Body of pancreas (tissue), 4 donors: ENCODE data around the gene ATXN3. TPM values are rescaled to one million over a fixed set of nuclear protein-coding genes. Genes with fewer than 3 reads are reported as not detected.

ENCODE experiments used
- ATAC-seq: fragments of 150-250 bp; one replicate; pipeline ENCODE4 v1.9.1; 2016
- DNase-seq, 4 donors: peaks; one replicate each; pipeline ENCODE4 v3.0.0-alpha.2; 2019
- H3K27ac ChIP-seq, 4 donors: fragments of 200-600 bp; sonication (generic); 1 replicate in 3 of 4; 2 replicates in 1 of 4; pipeline versions ENCODE4 v1.5.1 to v1.6.1; 2016 to 2019; ENCODE audit warnings: mild to moderate bottlenecking in 1 of 4, mixed read lengths in 1 of 4, moderate library complexity in 1 of 4
- H3K27me3 ChIP-seq, 2 donors: fragments of 200-600 bp; sonication (generic); one replicate each; pipeline ENCODE4 v1.6.0; 2016; ENCODE audit warnings: mild to moderate bottlenecking in 1 of 2
- H3K36me3 ChIP-seq, 2 donors: fragments of 200-600 bp; sonication (generic); replicated peaks in 1 of 2; 2 replicates each; pipeline ENCODE4 v1.5.1; 2016; ENCODE audit warnings: low read depth in 2 of 2; ENCODE audit not compliant: insufficient read depth in 1 of 2
- H3K4me1 ChIP-seq: fragments of 200-600 bp; sonication (generic); one replicate; pipeline ENCODE4 v1.6.0; 2016
- H3K4me3 ChIP-seq, 2 donors: fragments of 200-600 bp; sonication (generic); 1 replicate in 1 of 2; 2 replicates in 1 of 2; pipeline ENCODE4 v1.5.1; 2016 to 2019
- H3K9me3 ChIP-seq, 3 donors: fragments of 200-600 bp; sonication (generic); 1 replicate in 2 of 3; 2 replicates in 1 of 3; pipeline ENCODE4 v1.5.1; 2016
- POLR2A ChIP-seq, 3 donors: fragments of 450-650 bp; IDR thresholded peaks; one replicate each; pipeline ENCODE4 v1.6.1; 2016; ENCODE audit warnings: antibody characterized with exemption in 3 of 3, mild to moderate bottlenecking in 2 of 3
- WGBS, 2 donors: methylation state at CpG; one replicate each; pipeline ENCODE4 v1.1.5; 2017; 5-methylcytosine and 5-hydroxymethylcytosine counted together
- intact Hi-C: fragments of 100-400 bp; cut with DNase I; formaldehyde crosslinking; loops from one replicate; pipeline ENCODE4 v1.15.1; 2023
- total RNA-seq, 2 donors: library from RNA; depleted of rRNA; stranded (reverse); fragments of >200 nt; gene quantifications; one replicate each; pipeline ENCODE4 v1.1.0, GENCODE V29; 2016
- TF ChIP-seq, protein P1 (sequence below), 7 experiments: fragments of 450-650 bp in 4 of 7; fragments of 200-600 bp in 3 of 7; sonication (generic) in 3 of 7; IDR thresholded peaks; one replicate each; pipeline ENCODE4 v1.5.1; 2016 to 2019; ENCODE audit warnings: antibody characterized with exemption in 7 of 7

ATXN3 gene
- total RNA-seq, 2 donors from 2014 or later, result 5.9 to 16.1 TPM

GRCh38 chr14:92122351-92122677 is 15.9 kb upstream of the ATXN3 start:
- H3K27ac ChIP-seq, result peak overlapping the region; percentile 76 to 93 (median 90)
- no peaks in the 10 kb centered on the region for H3K27me3 ChIP-seq
- ATAC-seq (peak; percentile 13), DNase-seq (no peak)
- peaks cover 0 to 3% of the 10 kb centered on the region in 2 donors for H3K36me3 ChIP-seq
- H3K4me3 ChIP-seq, result peak overlapping the region; percentile 49 to 78
- H3K4me1 ChIP-seq, result peaks cover 43% of the 10 kb centered on the region
- intact Hi-C loops, result no loop called here
- H3K9me3 ChIP-seq, result no peaks in the 10 kb centered on the region
- TF ChIP-seq, protein P1, sequence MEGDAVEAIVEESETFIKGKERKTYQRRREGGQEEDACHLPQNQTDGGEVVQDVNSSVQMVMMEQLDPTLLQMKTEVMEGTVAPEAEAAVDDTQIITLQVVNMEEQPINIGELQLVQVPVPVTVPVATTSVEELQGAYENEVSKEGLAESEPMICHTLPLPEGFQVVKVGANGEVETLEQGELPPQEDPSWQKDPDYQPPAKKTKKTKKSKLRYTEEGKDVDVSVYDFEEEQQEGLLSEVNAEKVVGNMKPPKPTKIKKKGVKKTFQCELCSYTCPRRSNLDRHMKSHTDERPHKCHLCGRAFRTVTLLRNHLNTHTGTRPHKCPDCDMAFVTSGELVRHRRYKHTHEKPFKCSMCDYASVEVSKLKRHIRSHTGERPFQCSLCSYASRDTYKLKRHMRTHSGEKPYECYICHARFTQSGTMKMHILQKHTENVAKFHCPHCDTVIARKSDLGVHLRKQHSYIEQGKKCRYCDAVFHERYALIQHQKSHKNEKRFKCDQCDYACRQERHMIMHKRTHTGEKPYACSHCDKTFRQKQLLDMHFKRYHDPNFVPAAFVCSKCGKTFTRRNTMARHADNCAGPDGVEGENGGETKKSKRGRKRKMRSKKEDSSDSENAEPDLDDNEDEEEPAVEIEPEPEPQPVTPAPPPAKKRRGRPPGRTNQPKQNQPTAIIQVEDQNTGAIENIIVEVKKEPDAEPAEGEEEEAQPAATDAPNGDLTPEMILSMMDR (IDR thresholded peaks at IDR 0.05), result no peak
- no peak for TF ChIP-seq POLR2A (IDR thresholded peaks at IDR 0.05)
- 0 to 1% methylated on average over 22 of the region's 22 CpGs for WGBS, 2 donors

- peak within 1 kb of the TSS; percentile 49 to 78 for H3K4me3 ChIP-seq
- peak within 1 kb of the TSS; percentile 76 to 93 (median 90) for H3K27ac ChIP-seq
- H3K9me3 ChIP-seq, result no peaks in the 10 kb centered on the region
- intact Hi-C loops, result no loop called here
- H3K36me3 ChIP-seq, result peaks cover 0 to 3% of the 10 kb centered on the region in 2 donors
- peaks cover 43% of the 10 kb centered on the region for H3K4me1 ChIP-seq
- no peaks in the 10 kb centered on the region for H3K27me3 ChIP-seq
- peak; percentile 62 to 92 (median 88) for TF ChIP-seq POLR2A (IDR thresholded peaks at IDR 0.05)
- TF ChIP-seq, protein P1 (IDR thresholded peaks at IDR 0.05), result peak in 2 of 7 experiments; percentile 16 to 39
- DNase-seq (peak; percentile 77 to 86 (median 82)), ATAC-seq (peak; percentile 91)
- WGBS, 2 donors, result 0% methylated on average over 19 to 55 of the region's 55 CpGs
These were observed 15.4 kb upstream of the ATXN3 start, which contains the start of the genes CPSF2 and NDUFB1 for GRCh38 chr14:92121670-92122350. Gene CPSF2, plus strand, starts transcription at chr14:92121969. Its CDS starts 9,016 bp downstream, at chr14:92130985. Gene NDUFB1, minus strand, starts transcription at chr14:92121706. Its CDS starts 4,069 bp downstream, at chr14:92117637.

- TF ChIP-seq, protein P1 (IDR thresholded peaks at IDR 0.05), result no peak
- no peak for TF ChIP-seq POLR2A (IDR thresholded peaks at IDR 0.05)
- Histone ChIP-seq H3K27me3 (no peaks in the 10 kb centered on the region), H3K9me3 (no peaks in the 10 kb centered on the region), H3K4me3 (peak overlapping the region; percentile 49 to 78), H3K4me1 (peaks cover 43% of the 10 kb centered on the region), H3K27ac (peak overlapping the region; percentile 76 to 93 (median 90)), H3K36me3 (peaks cover 0 to 3% of the 10 kb centered on the region in 2 donors)
- ATAC-seq (peak; percentile 45), DNase-seq (peak; percentile 30 to 51 (median 42))
- WGBS, 2 donors, result 0 to 1% methylated on average over 21 to 36 of the region's 36 CpGs
- intact Hi-C loops, result no loop called here
These were observed 14.9 kb upstream of the ATXN3 start for GRCh38 chr14:92121207-92121669.

GRCh38 chr14:92109490-92109889 is 3.1 kb upstream of the ATXN3 start:
- no peaks in the 10 kb centered on the region for H3K27me3 ChIP-seq
- no peaks in the 10 kb centered on the region for H3K36me3 ChIP-seq
- 66 to 73% methylated on average over 5 of the region's 5 CpGs for WGBS, 2 donors
- intact Hi-C loops, result no loop called here
- no peak overlapping the region for H3K27ac ChIP-seq
- DNase-seq, result no peak
- H3K4me1 ChIP-seq, result peaks cover 15% of the 10 kb centered on the region
- no peak for ATAC-seq
- TF ChIP-seq POLR2A (IDR thresholded peaks at IDR 0.05), result no peak
- TF ChIP-seq, protein P1 (IDR thresholded peaks at IDR 0.05), result no peak
- H3K9me3 ChIP-seq, result no peaks in the 10 kb centered on the region
- H3K4me3 ChIP-seq, result no peak overlapping the region
